Fibroblast of gingiva (primary cell): Measurements from ENCODE around the gene STAM.

Experiments
- DNase-seq: peaks from one replicate; pipeline ENCODE4 v3.0.0-alpha.2; 2011; ENCODE audit warnings: low read depth

STAM gene

DNA sequence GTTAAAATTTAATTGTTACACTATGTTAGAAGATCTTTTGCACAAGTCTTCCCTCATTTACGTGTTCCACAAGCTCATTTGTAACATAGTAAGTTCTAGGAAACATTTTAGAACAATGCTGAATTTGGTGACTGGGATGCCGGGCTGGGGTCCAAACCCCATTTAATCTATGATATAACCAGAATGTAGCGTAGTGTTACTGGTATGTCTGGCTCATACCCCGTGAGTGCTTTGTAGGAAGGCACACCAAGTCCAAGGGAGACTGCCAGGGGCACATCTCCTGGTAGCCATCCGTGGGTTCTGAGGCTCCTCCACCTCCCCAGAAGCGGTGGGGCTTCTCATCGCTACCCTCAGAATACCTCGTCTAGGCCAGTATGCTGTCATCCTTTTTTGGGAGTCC, 86.7 kb downstream of the STAM start:
- peak; percentile 16 for DNase-seq

- no peak for DNase-seq
These were observed 87.5 kb downstream of the STAM start for GRCh38 chr10:17731331-17732020.

DNA sequence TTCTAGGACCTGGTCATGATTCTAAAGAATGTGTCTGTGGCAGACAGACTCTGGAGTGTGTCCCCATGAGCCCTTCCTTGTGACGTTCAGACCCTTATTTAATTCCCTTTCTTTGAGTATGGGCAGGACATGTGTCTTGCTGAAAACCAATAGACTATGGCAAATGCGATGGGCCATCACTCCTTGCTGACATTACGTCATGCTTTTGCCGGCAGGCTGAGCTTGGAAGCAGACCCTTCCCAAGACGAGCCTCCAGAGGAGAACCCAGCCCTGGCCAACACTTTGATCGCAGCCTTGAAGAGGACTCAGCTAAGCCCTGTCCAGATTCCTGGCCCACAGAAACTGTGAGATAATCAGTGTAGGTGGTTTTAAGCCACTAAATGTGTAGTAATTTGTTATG, 89.7 kb downstream of the STAM start:
- DNase-seq: no peak

DNA sequence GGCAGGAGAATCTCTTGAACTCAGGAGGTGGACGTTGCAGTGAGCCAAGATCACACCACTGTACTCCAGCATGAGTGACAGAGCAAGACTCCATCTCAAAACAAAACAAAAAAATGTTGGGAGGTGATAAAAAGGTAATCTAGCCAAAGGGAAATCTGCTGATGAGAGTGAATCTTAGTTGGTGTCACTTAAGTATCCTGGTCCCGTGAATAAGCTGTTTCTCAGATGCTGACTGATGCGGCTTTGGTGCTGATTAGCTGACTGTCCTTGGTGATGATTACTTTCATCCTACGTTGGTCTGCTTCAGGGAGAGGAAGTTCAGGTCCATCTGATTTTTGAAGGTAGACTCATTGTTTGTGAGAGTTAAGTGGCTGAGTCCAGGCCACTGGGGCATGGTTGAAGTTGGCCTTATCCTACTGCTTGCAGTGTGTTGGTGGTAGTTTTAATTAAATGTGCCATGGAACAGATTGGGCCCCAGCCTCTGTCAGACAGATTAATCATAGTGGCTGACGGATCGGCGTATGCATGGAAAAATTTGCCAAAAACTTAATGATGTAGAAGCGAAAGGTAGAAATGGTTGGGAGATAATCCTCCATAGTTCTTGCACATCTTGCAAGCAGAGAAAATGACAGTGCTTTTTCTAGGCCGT, 90.6 kb downstream of the STAM start:
- no peak for DNase-seq

GRCh38 chr10:17735166-17735941, 91.4 kb downstream of the STAM start:
- DNase-seq: no peak

GRCh38 chr10:17736223-17736622, 92.3 kb downstream of the STAM start:
- no peak for DNase-seq

- DNase-seq: peak; percentile 34
These were observed 93.3 kb downstream of the STAM start for GRCh38 chr10:17737027-17737965.

- DNase-seq: no peak
These were observed 96.7 kb downstream of the STAM start for GRCh38 chr10:17740668-17741067.

GRCh38 chr10:17742918-17743317, 99.0 kb downstream of the STAM start:
- peak; percentile 46 for DNase-seq

DNA sequence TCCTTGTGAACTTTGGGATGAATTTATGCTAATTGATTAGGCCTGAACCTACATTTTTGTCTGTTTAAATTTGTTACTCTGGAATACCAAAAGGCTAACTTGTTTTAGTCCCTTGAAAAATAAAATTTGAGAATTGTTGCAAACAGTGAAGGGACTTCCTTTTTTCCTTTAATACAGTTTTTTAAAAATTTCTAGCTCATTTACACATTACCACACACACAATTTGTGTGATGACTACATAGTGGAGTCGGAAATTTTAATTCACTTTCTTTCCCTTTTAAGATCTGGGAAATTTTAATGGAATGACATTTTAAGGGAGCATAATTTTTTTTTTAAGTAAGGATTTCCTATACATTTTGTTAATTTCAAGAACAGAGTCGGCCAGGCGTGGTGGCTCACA, 99.5 kb downstream of the STAM start:
- no peak for DNase-seq

DNA sequence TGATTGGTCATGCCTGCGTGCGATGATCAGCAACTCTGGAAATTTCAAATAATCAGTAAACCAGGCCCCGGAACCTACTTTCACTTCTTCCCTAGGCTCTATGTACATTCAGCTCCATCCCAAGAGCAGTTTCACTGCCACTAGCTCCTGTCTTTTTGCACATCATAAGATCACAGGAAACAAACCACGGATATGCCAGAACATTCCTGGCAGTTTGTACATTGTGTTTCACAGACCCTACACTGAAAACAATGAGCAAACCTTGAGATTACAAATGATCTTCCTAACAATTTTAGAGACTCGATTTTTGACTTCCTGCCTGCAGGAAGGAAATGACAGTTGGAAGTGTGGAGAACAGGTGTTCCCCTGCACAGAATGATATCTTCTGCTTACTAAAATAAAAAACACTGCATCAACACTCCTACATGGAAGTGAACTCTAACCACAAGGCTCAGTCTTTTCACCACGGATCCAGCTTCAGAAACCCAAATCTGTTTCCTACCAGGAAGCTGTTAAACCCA, 100.5 kb downstream of the STAM start:
- DNase-seq: no peak

DNA sequence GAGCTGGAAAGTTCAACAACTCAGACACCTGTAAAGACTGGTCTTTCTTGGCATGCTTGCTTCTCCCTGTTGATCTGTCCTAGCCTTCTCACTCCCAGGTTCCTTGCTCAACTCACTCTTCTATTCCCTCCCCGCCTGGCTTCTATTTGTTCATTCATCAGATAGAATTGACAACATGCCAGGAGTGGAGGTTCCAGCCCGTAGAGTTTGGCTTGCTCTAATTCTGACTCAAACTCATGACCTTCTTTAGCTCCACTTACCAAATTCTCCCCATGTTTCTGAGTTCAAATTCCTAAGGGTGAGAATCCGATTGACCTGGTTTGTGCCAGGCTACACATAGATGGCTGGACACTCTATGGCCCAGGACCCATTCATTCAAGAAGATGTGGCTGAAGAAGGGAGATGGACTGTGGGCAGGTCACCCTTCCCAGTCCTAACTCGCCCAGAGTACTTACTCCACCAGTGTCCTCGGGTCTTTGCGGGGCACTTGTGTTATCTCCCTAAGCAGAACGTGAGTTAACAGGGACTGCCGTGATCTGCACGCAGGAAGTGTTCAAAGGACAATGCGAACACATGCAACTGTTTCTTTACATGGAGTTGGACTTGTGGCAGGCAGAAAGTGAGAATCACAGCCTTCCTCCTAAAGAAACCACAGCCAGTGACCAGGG, 104.1 kb downstream of the STAM start:
- peak; percentile 60 for DNase-seq

- no peak for DNase-seq
These were observed 105.9 kb downstream of the STAM start for GRCh38 chr10:17749890-17750289.

- no peak for DNase-seq
These were observed 108.0 kb downstream of the STAM start, which contains the start of gene TMEM236 for GRCh38 chr10:17751781-17752445. Gene TMEM236 (plus strand): TSS chr10:17752201. CDS start chr10:17752296, 95 bp downstream.

GRCh38 chr10:17756557-17757217, 112.7 kb downstream of the STAM start:
- no peak for DNase-seq

DNA sequence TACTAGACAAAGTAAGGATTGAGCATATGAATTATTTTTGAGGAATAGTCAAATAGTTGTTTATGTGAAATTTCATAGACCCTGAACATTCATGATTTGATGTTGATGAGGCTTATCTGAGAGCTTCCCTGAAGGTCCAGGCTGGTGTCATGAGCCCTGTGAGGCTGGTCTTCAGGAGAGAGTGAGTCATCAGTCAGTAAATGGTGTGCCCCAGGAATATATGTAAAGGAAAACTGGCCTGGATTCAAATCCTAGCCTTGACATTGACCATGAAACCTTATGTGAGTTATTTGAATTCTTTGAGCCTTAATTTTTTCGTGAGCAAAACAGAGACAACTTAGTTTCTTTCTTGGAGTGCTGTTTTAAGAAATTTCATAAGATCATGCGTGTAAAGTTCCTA, 114.2 kb downstream of the STAM start:
- DNase-seq: no peak

GRCh38 chr10:17758896-17759295, 114.9 kb downstream of the STAM start:
- DNase-seq: no peak

DNA sequence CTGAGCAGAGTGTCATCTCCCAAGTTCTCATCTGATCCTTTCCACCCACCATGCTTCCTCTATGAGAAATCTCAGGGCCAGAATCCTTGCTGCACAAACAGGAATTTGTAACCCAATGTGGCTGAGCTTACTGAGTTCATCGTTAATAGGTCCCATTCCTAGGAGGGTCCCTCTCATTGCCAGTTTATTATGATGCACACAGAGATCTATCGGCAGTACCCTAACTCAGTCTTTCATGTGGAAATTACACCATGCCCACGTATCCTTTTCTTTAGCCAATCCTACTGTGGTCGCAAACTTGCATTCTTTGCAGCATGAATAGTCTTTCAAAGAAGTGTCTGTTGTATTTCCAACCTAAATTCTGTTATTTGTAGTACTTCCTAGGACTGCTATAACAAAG, 120.2 kb downstream of the STAM start:
- no peak for DNase-seq

DNA sequence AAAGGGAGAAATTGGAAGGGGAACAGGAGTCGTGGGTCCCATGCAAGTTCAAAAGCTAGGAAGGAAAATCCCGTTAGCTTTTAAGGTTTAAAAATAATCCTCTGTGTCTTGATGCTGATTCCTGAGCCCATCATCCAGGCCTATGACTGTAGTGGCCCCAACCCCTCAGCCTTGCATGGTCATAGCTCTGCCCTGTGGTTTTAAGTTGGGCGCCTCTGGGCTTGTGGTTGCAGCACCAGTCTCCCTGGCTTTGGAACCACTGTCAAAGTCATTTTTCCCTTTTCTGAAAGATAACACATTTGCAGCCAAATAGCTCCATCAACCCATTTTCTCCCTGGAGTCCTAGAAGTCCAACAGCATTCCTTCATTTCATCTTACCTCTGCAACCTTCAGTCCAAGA, 121.7 kb downstream of the STAM start:
- DNase-seq: no peak
